Measurements from ENCODE around the gene PRCP. TPM values are rescaled to one million over a fixed set of nuclear protein-coding genes. Genes with fewer than 3 reads are reported as not detected.

Gene PRCP
- total RNA-seq, 1 experiment from 2014 or later, result 25.1 TPM

DNA sequence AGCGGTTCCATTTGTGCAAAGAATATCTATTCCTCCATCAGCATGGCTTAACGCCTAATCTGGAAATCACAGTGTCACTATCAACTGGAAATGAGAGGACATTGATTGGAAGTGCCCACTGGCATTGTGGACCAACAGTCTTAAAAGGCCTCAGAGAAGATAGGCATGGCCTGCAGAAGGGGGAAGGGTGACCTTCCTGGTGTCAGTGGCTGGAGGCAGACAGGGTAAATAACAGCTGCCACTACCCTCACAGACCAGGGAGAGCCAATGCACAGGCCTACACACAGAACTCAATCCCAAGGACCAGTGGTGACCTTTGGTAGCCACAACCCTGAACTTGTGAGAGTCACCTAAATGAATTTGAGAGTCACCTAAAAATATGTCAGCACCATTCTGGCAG lies 37.3 kb upstream of the PRCP start:
- intact Hi-C loops (cut with micrococcal nuclease; ENCODE audit: unreplicated experiment), result no loop called here
- H3K27me3 ChIP-seq (replicated peaks; ENCODE audit: insufficient read depth, low read depth, low read length, poor library complexity), result no peaks in the 10 kb centered on the region
- CTCF ChIA-PET, result no interaction called here
- H3K4me3 ChIP-seq (ENCODE audit: low read depth, low read length, poor library complexity, severe bottlenecking), result no peak overlapping the region
- H3K27ac ChIP-seq (ENCODE audit: low read depth, low read length, poor library complexity, severe bottlenecking), result no peak overlapping the region
- no peaks in the 10 kb centered on the region for H3K4me1 ChIP-seq (ENCODE audit: insufficient read depth, low read length, poor library complexity, severe bottlenecking)
- peaks cover 13% of the 10 kb centered on the region for H3K36me3 ChIP-seq (ENCODE audit: insufficient read depth, low read length, poor library complexity, severe bottlenecking)
- TF ChIP-seq, protein P1, sequence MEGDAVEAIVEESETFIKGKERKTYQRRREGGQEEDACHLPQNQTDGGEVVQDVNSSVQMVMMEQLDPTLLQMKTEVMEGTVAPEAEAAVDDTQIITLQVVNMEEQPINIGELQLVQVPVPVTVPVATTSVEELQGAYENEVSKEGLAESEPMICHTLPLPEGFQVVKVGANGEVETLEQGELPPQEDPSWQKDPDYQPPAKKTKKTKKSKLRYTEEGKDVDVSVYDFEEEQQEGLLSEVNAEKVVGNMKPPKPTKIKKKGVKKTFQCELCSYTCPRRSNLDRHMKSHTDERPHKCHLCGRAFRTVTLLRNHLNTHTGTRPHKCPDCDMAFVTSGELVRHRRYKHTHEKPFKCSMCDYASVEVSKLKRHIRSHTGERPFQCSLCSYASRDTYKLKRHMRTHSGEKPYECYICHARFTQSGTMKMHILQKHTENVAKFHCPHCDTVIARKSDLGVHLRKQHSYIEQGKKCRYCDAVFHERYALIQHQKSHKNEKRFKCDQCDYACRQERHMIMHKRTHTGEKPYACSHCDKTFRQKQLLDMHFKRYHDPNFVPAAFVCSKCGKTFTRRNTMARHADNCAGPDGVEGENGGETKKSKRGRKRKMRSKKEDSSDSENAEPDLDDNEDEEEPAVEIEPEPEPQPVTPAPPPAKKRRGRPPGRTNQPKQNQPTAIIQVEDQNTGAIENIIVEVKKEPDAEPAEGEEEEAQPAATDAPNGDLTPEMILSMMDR (conservative IDR thresholded peaks at IDR 0.05; ENCODE audit: low read depth, low read length), result no peak
- TF ChIP-seq EZH2 (IDR thresholded peaks at IDR 0.05; ENCODE audit: borderline replicate concordance, low read depth, low read length, poor library complexity, severe bottlenecking), result no peak
- BruUV-seq (replicated peaks), result no TSS peak
- no peak for DNase-seq (ENCODE audit: low spot score)
- no peaks in the 10 kb centered on the region for H3K9me3 ChIP-seq (ENCODE audit: low read depth, low read length, poor library complexity, severe bottlenecking)
- POLR2A ChIA-PET (ENCODE audit: low non-redundant PET), result no interaction called here

DNA sequence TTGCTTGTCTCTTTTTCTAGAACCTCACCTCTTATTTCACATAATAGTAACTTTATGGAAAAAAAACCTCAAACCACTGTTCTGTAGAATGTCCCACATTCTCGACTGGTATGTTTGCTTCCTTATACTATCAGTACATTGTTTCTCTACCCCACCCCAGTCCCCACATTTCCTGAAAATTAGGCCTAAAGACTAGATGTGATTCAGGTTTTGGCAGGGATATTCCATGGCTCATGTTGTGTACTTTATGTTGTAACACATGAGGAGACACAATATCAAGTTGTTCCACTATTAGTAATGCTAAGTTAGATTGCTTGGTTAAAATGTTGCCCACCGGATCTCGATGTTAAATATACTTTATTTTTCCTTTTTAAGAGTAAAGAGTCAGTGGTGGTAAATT lies 36.0 kb upstream of the PRCP start:
- TF ChIP-seq EZH2 (IDR thresholded peaks at IDR 0.05; ENCODE audit: borderline replicate concordance, low read depth, low read length, poor library complexity, severe bottlenecking), result no peak
- TF ChIP-seq, protein P1 (conservative IDR thresholded peaks at IDR 0.05; ENCODE audit: low read depth, low read length), result no peak

DNA sequence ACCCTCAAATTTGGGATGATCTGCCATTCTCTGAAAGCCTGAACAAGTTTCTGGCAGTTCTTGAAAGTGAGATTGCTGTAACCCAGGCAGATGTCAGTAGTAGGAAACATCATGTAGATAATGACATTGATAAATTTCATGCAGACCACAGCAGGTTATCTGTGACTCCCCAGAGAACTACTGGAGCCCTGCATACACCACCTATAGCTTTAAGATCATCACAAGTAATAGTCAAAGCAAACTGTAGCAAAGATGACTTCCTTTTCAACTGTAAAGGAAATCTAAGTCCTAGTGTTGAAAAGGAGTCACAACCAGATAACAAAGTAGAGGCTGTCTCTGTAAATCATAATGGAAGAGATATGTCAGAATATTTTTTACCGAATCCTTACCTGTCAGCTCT lies 32.3 kb upstream of the PRCP start:
- no peak overlapping the region for H3K4me3 ChIP-seq (ENCODE audit: low read depth, low read length, poor library complexity, severe bottlenecking)
- H3K4me1 ChIP-seq (ENCODE audit: insufficient read depth, low read length, poor library complexity, severe bottlenecking), result no peaks in the 10 kb centered on the region
- TF ChIP-seq, protein P1 (conservative IDR thresholded peaks at IDR 0.05; ENCODE audit: low read depth, low read length), result no peak
- TF ChIP-seq EZH2 (IDR thresholded peaks at IDR 0.05; ENCODE audit: borderline replicate concordance, low read depth, low read length, poor library complexity, severe bottlenecking), result no peak
- no peaks in the 10 kb centered on the region for H3K27me3 ChIP-seq (replicated peaks; ENCODE audit: insufficient read depth, low read depth, low read length, poor library complexity)
- H3K36me3 ChIP-seq (ENCODE audit: insufficient read depth, low read length, poor library complexity, severe bottlenecking), result peaks cover 29% of the 10 kb centered on the region
- no peaks in the 10 kb centered on the region for H3K9me3 ChIP-seq (ENCODE audit: low read depth, low read length, poor library complexity, severe bottlenecking)
- DNase-seq (ENCODE audit: low spot score), result no peak
- ChIA-PET POLR2A (ENCODE audit: low non-redundant PET) (no interaction called here), CTCF (no interaction called here)
- H3K27ac ChIP-seq (ENCODE audit: low read depth, low read length, poor library complexity, severe bottlenecking), result no peak overlapping the region
- intact Hi-C loops (cut with micrococcal nuclease; ENCODE audit: unreplicated experiment), result no loop called here
- no TSS peak for BruUV-seq (replicated peaks)

More for the DNA sequence above, 36.0 kb upstream of the PRCP start:
- Histone ChIP-seq H3K4me1 (ENCODE audit: insufficient read depth, low read length, poor library complexity, severe bottlenecking) (no peaks in the 10 kb centered on the region), H3K27ac (ENCODE audit: low read depth, low read length, poor library complexity, severe bottlenecking) (no peak overlapping the region), H3K36me3 (ENCODE audit: insufficient read depth, low read length, poor library complexity, severe bottlenecking) (peaks cover 20% of the 10 kb centered on the region), H3K9me3 (ENCODE audit: low read depth, low read length, poor library complexity, severe bottlenecking) (no peaks in the 10 kb centered on the region), H3K4me3 (ENCODE audit: low read depth, low read length, poor library complexity, severe bottlenecking) (no peak overlapping the region), H3K27me3 (replicated peaks; ENCODE audit: insufficient read depth, low read depth, low read length, poor library complexity) (no peaks in the 10 kb centered on the region)
- ChIA-PET CTCF (no interaction called here), POLR2A (ENCODE audit: low non-redundant PET) (no interaction called here)
- DNase-seq (ENCODE audit: low spot score), result no peak
- no TSS peak for BruUV-seq (replicated peaks)
- intact Hi-C loops (cut with micrococcal nuclease; ENCODE audit: unreplicated experiment), result no loop called here
